Measurements from ENCODE around the gene CFL1.

The CFL1 gene

DNA sequence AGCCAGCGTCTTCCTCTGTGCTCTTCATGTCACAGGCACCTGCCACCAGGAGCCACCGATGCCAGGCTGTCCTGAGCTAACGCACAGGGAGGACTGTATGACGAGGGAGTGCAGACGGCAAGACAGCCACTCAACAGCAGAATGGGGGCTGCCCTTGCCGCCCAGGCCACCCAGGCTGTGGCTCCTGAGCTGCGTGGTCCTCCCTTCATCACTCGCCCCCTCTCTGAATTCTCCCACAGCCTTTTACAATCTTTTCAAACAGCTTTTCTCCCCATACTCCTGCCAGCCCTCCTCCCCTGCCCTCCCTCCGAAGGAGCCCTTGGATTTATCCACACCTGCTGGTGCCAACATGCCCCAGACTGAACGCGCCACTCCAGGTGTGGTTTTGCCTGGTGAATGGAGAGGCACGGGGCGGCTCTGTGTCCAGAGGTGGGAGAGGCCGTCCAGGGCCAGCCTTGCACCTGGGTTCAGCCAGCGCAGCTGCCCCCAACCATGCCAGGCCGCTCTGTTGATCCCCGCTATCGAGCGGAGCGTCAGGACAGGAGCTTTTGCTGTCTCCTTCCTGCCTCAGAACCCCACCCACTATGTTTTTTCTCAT, 49.1 kb downstream of the CFL1 start:
- FAIRE-seq (no peak), DNase-seq (ENCODE audit: low spot score) (no peak)

- DNase-seq (ENCODE audit: low spot score), result no peak
- FAIRE-seq, result no peak
Observed at GRCh38 chr11:65806979-65807378, 51.0 kb downstream of the CFL1 start.
